Fibroblast of lung (primary cell): ENCODE measurements around the gene PACC1. TPM values are rescaled to one million over a fixed set of nuclear protein-coding genes. Genes with fewer than 3 reads are reported as not detected.
A peak's percentile ranks its signal among the peaks of the same experiment; 100 is the strongest.

Experiments
- DNase-seq, 2 donors: peaks; one replicate each; pipeline versions ENCODE4 v3.0.0 to v3.0.0-alpha.2; 2010; ENCODE audit warnings: low read depth in 2 of 2
- H2AFZ ChIP-seq: 2 replicates; pipeline ENCODE4 v1.5.1; 2012; ENCODE audit warnings: low read length, control low read depth, inconsistent platforms
- H3K27ac ChIP-seq: 2 replicates; pipeline ENCODE4 v1.5.1; 2011; ENCODE audit warnings: low read length, control low read depth; ENCODE audit not compliant: insufficient read depth
- H3K27me3 ChIP-seq: 2 replicates; pipeline ENCODE4 v1.5.1; 2011; ENCODE audit warnings: mild to moderate bottlenecking, low read length; ENCODE audit not compliant: control insufficient read depth, insufficient read depth
- H3K36me3 ChIP-seq: 2 replicates; pipeline ENCODE4 v1.5.1; 2011; ENCODE audit warnings: low read length; ENCODE audit not compliant: control insufficient read depth, insufficient read depth
- H3K4me1 ChIP-seq: 2 replicates; pipeline ENCODE4 v1.5.1; 2011; ENCODE audit warnings: low read length; ENCODE audit not compliant: control insufficient read depth, insufficient read depth; ENCODE audit errors: extremely low read depth
- H3K4me2 ChIP-seq: 2 replicates; pipeline ENCODE4 v1.5.1; 2011; ENCODE audit warnings: low read length, control low read depth; ENCODE audit not compliant: insufficient read depth; ENCODE audit errors: extremely low read depth
- H3K4me3 ChIP-seq, 4 experiments: fragments of 200-600 bp in 1 of 4; sonication (generic) in 1 of 4; replicated peaks in 1 of 4; 2 replicates each; pipeline ENCODE4 v1.5.1; 2011 to 2016; ENCODE audit warnings: low read length in 4 of 4, low read depth in 3 of 4, mild to moderate bottlenecking in 3 of 4, control low read depth in 2 of 4, inconsistent platforms in 1 of 4, mixed read lengths in 1 of 4; ENCODE audit not compliant: insufficient read depth in 1 of 4; ENCODE audit errors: control extremely low read depth in 1 of 4
- H3K79me2 ChIP-seq: 2 replicates; pipeline ENCODE4 v1.5.1; 2012; ENCODE audit warnings: mild to moderate bottlenecking, low read length, inconsistent platforms; ENCODE audit not compliant: control insufficient read depth, insufficient read depth
- H3K9ac ChIP-seq: 2 replicates; pipeline ENCODE4 v1.5.1; 2011; ENCODE audit warnings: mild to moderate bottlenecking, low read length, control low read depth; ENCODE audit not compliant: insufficient read depth
- H3K9me3 ChIP-seq: 2 replicates; pipeline ENCODE4 v1.5.1; 2012; ENCODE audit warnings: low read depth, low read length; ENCODE audit not compliant: control insufficient read depth, insufficient read depth
- H4K20me1 ChIP-seq: 2 replicates; pipeline ENCODE4 v1.5.1; 2011; ENCODE audit warnings: low read length; ENCODE audit not compliant: control insufficient read depth, insufficient read depth; ENCODE audit errors: extremely low read depth
- EZH2 ChIP-seq: IDR thresholded peaks from 2 replicates; pipeline ENCODE4 v1.5.1; 2012; ENCODE audit warnings: low read length, control low read depth, mild to moderate bottlenecking; ENCODE audit errors: missing control alignments
- polyA plus RNA-seq, 2 donors: library from polyadenylated mRNA; depleted of rRNA in 1 of 2; stranded (reverse) in 1 of 2; unstranded in 1 of 2; fragments of >200 nt; gene quantifications; 2 replicates each; pipeline ENCODE4 v1.2.1, GENCODE V29; 2011 to 2012; ENCODE audit warnings: missing spikeins in 1 of 2
- total RNA-seq: library from RNA; depleted of rRNA; stranded (reverse); fragments of >200 nt; gene quantifications from 2 replicates; pipeline ENCODE4 v1.2.1, GENCODE V29; 2014
- TF ChIP-seq, protein P1 (sequence below), 2 donors: IDR thresholded peaks in 1 of 2; conservative IDR thresholded peaks in 1 of 2; 1 replicate in 1 of 2; 2 replicates in 1 of 2; pipeline ENCODE4 v1.5.1; 2011 to 2012; ENCODE audit warnings: low read length in 2 of 2, control low read depth in 1 of 2, inconsistent platforms in 1 of 2, low read depth in 1 of 2, mild to moderate bottlenecking in 1 of 2

The PACC1 gene
- total and polyA plus RNA-seq, 2 donors (not counting 1 experiment from before 2014, with no cell fraction given): 5.7 to 16.0 TPM

DNA sequence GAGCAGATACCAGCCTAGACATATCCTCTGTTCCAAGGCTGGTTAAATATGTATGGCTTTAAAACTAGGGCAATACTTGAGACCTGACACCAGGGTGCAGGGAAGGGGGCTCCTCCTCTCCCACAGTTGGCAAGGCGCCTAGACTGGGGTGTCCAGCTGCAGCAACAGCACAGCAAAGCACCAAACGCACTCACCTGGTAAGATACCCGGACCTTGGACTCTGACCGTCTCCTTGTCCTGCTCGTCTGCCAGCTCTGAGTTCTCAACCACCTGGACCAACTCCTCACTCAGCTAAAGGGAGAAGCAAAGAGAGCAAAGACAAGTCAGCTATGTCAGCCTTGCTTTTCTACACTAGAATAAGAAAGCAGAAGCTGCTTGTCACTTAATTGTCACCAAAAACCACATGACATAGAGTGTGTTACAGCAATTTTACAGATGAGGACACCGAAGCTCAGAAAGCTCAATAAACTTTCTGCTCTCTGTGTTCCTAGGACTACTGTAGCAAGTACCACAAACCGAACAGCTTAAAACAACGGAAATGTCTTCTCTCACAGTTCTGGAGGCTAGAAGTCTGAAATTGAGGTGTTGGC lies 4.4 kb downstream of the PACC1 start:
- Histone ChIP-seq H3K79me2 (no peaks in the 10 kb centered on the region), H3K36me3 (peaks cover 8% of the 10 kb centered on the region), H4K20me1 (no peaks in the 10 kb centered on the region), H2AFZ (no peak overlapping the region), H3K9ac (no peak overlapping the region), H3K9me3 (no peaks in the 10 kb centered on the region), H3K27ac (no peak overlapping the region), H3K27me3 (no peaks in the 10 kb centered on the region), H3K4me1 (no peaks in the 10 kb centered on the region), H3K4me2 (no peak overlapping the region), H3K4me3 (no peak overlapping the region)
- no peak for TF ChIP-seq EZH2
- TF ChIP-seq, protein P1, sequence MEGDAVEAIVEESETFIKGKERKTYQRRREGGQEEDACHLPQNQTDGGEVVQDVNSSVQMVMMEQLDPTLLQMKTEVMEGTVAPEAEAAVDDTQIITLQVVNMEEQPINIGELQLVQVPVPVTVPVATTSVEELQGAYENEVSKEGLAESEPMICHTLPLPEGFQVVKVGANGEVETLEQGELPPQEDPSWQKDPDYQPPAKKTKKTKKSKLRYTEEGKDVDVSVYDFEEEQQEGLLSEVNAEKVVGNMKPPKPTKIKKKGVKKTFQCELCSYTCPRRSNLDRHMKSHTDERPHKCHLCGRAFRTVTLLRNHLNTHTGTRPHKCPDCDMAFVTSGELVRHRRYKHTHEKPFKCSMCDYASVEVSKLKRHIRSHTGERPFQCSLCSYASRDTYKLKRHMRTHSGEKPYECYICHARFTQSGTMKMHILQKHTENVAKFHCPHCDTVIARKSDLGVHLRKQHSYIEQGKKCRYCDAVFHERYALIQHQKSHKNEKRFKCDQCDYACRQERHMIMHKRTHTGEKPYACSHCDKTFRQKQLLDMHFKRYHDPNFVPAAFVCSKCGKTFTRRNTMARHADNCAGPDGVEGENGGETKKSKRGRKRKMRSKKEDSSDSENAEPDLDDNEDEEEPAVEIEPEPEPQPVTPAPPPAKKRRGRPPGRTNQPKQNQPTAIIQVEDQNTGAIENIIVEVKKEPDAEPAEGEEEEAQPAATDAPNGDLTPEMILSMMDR (conservative IDR thresholded peaks at IDR 0.05 in 1 of 2, IDR thresholded peaks at IDR 0.05 in 1 of 2; ENCODE audit: low read depth in 1 of 2, low read length in 2 of 2): no peak
- DNase-seq: no peak

DNA sequence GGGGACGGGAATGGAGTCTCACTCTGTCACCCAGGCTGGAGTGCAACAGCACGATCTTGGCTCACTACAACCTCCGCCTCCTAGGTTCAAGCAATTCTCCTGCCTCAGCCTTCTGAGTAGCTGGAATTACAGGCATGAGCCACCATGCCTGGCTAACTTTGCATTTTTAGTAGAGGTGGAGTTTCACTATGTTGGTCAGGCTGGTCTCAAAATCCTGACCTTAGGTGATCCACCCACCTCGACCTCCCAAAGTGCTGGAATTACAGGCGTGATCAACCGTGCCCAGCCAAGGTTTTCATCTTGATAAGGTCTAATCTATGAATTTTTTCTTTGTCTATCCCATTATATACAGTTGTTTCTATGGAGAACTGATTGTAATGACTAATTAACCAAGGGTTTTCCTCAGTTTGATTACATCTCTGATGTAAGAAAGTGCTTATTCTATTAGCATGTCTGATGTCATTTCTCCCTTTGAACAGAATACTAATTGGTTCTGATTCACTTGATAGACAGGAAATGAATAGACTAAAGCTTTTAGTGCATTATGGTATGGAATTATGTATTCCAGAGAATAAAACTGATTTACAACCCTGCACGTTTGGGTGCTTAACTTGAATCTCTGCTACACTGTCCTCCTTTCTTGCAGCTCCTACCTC lies 11.9 kb downstream of the PACC1 start:
- Histone ChIP-seq H3K4me1 (peaks cover 2% of the 10 kb centered on the region), H3K79me2 (no peaks in the 10 kb centered on the region), H4K20me1 (no peaks in the 10 kb centered on the region), H3K36me3 (peaks cover 1% of the 10 kb centered on the region), H3K27ac (no peak overlapping the region), H3K4me3 (no peak overlapping the region), H2AFZ (no peak overlapping the region), H3K9me3 (no peaks in the 10 kb centered on the region), H3K9ac (no peak overlapping the region), H3K27me3 (no peaks in the 10 kb centered on the region), H3K4me2 (no peak overlapping the region)
- TF ChIP-seq, protein P1 (conservative IDR thresholded peaks at IDR 0.05 in 1 of 2, IDR thresholded peaks at IDR 0.05 in 1 of 2; ENCODE audit: low read depth in 1 of 2, low read length in 2 of 2): no peak
- TF ChIP-seq EZH2: no peak
- peak in 1 of 2 donors; percentile 2 for DNase-seq

DNA sequence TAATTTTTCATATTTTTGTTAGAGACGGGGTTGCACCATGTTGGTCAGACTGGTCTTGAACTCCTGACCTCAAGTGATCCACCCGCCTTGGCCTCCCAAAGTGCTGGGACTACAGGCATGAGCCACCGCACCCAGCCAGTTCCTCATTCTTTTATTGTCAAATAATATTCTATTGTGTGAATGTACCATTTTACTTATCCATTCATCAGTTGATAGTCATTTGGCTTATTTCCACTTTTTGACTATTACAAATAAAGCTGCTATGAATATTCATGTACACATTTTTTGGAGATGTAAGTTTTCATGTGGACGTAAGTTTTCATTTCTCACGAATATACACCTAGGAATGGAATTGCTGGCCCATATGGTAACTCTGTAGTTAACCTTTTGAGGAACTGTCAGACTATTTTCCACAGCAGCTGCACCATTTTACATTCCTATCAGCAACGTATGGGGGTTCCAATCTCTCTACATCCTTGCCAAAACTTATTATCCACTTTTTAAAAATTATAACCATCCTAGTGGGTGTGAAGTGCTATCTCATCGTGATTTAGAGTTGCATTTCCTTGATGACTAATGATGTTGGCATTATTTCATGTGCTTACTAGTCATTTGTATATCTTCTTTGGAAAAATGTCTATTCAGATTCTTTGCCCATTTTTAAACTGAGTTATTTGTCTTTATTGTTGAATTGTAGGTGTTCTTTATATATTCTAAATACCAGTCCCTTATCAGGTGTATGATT lies 12.7 kb downstream of the PACC1 start:
- DNase-seq: peak; percentile 58 to 65
- no peak overlapping the region for H3K27ac ChIP-seq

More for the DNA sequence above, 12.7 kb downstream of the PACC1 start:
- H3K27me3 ChIP-seq: no peaks in the 10 kb centered on the region
- H2AFZ ChIP-seq: no peak overlapping the region
- H3K4me1 ChIP-seq: peaks cover 2% of the 10 kb centered on the region
- peaks cover 1% of the 10 kb centered on the region for H3K36me3 ChIP-seq
- H3K9ac ChIP-seq: no peak overlapping the region
- no peak overlapping the region for H3K4me3 ChIP-seq
- H3K79me2 ChIP-seq: no peaks in the 10 kb centered on the region
- H3K4me2 ChIP-seq: no peak overlapping the region
- TF ChIP-seq, protein P1 (conservative IDR thresholded peaks at IDR 0.05 in 1 of 2, IDR thresholded peaks at IDR 0.05 in 1 of 2; ENCODE audit: low read depth in 1 of 2, low read length in 2 of 2): no peak
- no peak for TF ChIP-seq EZH2
- no peaks in the 10 kb centered on the region for H3K9me3 ChIP-seq
- H4K20me1 ChIP-seq: no peaks in the 10 kb centered on the region
